T-helper 1 cell treated with Interleukin-12 subunit alpha and Interleukin-12 subunit beta and Interleukin-4 antibody, amounts not matched to agents 30 μg/mL and 1 μg/mL, for 36 hours (primary cell): ENCODE data around the gene SWT1.
"Not testable (repeated sequence)": the region's sequence is repeated elsewhere in the genome, so short reads cannot be mapped to it uniquely, and the experiment has no call there.

Source experiments
- H3K27ac Mint-ChIP-seq: one replicate; pipeline ENCODE4 v1.8.0; 2021; ENCODE audit warnings: mild to moderate bottlenecking, mixed read lengths
- H3K27me3 Mint-ChIP-seq: one replicate; pipeline ENCODE4 v1.8.0; 2021; ENCODE audit warnings: low read depth, mixed read lengths
- H3K36me3 Mint-ChIP-seq: one replicate; pipeline ENCODE4 v1.8.0; 2021; ENCODE audit warnings: low read depth, mixed read lengths
- H3K4me1 Mint-ChIP-seq: one replicate; pipeline ENCODE4 v1.8.0; 2021; ENCODE audit warnings: low read depth, mixed read lengths
- H3K4me3 Mint-ChIP-seq: one replicate; pipeline ENCODE4 v1.8.0; 2021; ENCODE audit warnings: mild to moderate bottlenecking, moderate library complexity, mixed read lengths
- H3K9me3 Mint-ChIP-seq: one replicate; pipeline ENCODE4 v1.8.0; 2021; ENCODE audit warnings: mixed read lengths

Gene SWT1

GRCh38 chr1:185156288-185156853 is 596 bp upstream of the SWT1 start:
- Mint-ChIP-seq H3K27me3 (no peaks in the 10 kb centered on the region), H3K4me3 (peak overlapping the region; percentile 94), H3K9me3 (no peaks in the 10 kb centered on the region), H3K27ac (peak overlapping the region; percentile 96), H3K4me1 (peaks cover 43% of the 10 kb centered on the region), H3K36me3 (peaks cover 4% of the 10 kb centered on the region)

- peak overlapping the region; percentile 96 for H3K27ac Mint-ChIP-seq
- peak overlapping the region; percentile 94 for H3K4me3 Mint-ChIP-seq
- H3K4me1 Mint-ChIP-seq: peaks cover 37% of the 10 kb centered on the region
- peaks cover 4% of the 10 kb centered on the region for H3K36me3 Mint-ChIP-seq
- no peaks in the 10 kb centered on the region for H3K9me3 Mint-ChIP-seq
- H3K27me3 Mint-ChIP-seq: no peaks in the 10 kb centered on the region
These were observed 839 bp downstream of the SWT1 start for GRCh38 chr1:185157599-185158412.

- no peak overlapping the region for H3K4me3 Mint-ChIP-seq
These were observed 1.8 kb downstream of the SWT1 start for GRCh38 chr1:185158800-185159199.

GRCh38 chr1:185159966-185160365 is 3.0 kb downstream of the SWT1 start:
- Mint-ChIP-seq H3K4me3 (no peak overlapping the region), H3K27me3 (no peaks in the 10 kb centered on the region), H3K9me3 (no peaks in the 10 kb centered on the region), H3K4me1 (peaks cover 27% of the 10 kb centered on the region), H3K36me3 (peaks cover 3% of the 10 kb centered on the region), H3K27ac (peak overlapping the region; percentile 21)

More at GRCh38 chr1:185158800-185159199, 1.8 kb downstream of the SWT1 start:
- peaks cover 32% of the 10 kb centered on the region for H3K4me1 Mint-ChIP-seq
- H3K9me3 Mint-ChIP-seq: no peaks in the 10 kb centered on the region
- peaks cover 3% of the 10 kb centered on the region for H3K36me3 Mint-ChIP-seq
- no peak overlapping the region for H3K27ac Mint-ChIP-seq
- no peaks in the 10 kb centered on the region for H3K27me3 Mint-ChIP-seq

GRCh38 chr1:185162491-185162890 is 5.5 kb downstream of the SWT1 start:
- H3K4me1 Mint-ChIP-seq: peaks cover 22% of the 10 kb centered on the region
- H3K9me3 Mint-ChIP-seq: no peaks in the 10 kb centered on the region
- no peak overlapping the region for H3K4me3 Mint-ChIP-seq
- peaks cover 5% of the 10 kb centered on the region for H3K36me3 Mint-ChIP-seq
- H3K27me3 Mint-ChIP-seq: no peaks in the 10 kb centered on the region
- no peak overlapping the region for H3K27ac Mint-ChIP-seq

- Mint-ChIP-seq H3K36me3 (peaks cover 5% of the 10 kb centered on the region), H3K9me3 (no peaks in the 10 kb centered on the region), H3K4me3 (no peak overlapping the region), H3K27me3 (no peaks in the 10 kb centered on the region), H3K27ac (no peak overlapping the region), H3K4me1 (peaks cover 12% of the 10 kb centered on the region)
These were observed 9.1 kb downstream of the SWT1 start for GRCh38 chr1:185166106-185166505.

GRCh38 chr1:185170291-185170848 is 13.4 kb downstream of the SWT1 start:
- peaks cover 12% of the 10 kb centered on the region for H3K4me1 Mint-ChIP-seq
- no peak overlapping the region for H3K4me3 Mint-ChIP-seq
- H3K27me3 Mint-ChIP-seq: no peaks in the 10 kb centered on the region
- no peak overlapping the region for H3K27ac Mint-ChIP-seq
- peaks cover 5% of the 10 kb centered on the region for H3K36me3 Mint-ChIP-seq
- H3K9me3 Mint-ChIP-seq: no peaks in the 10 kb centered on the region

GRCh38 chr1:185193756-185194155 is 36.8 kb downstream of the SWT1 start:
- H3K4me1 Mint-ChIP-seq: peaks cover 1% of the 10 kb centered on the region
- no peak overlapping the region for H3K27ac Mint-ChIP-seq
- H3K27me3 Mint-ChIP-seq: no peaks in the 10 kb centered on the region
- peaks cover 7% of the 10 kb centered on the region for H3K36me3 Mint-ChIP-seq
- H3K4me3 Mint-ChIP-seq: no peak overlapping the region
- H3K9me3 Mint-ChIP-seq: peaks cover 7% of the 10 kb centered on the region

GRCh38 chr1:185198712-185199111 is 41.7 kb downstream of the SWT1 start:
- Mint-ChIP-seq H3K36me3 (peaks cover 16% of the 10 kb centered on the region), H3K9me3 (peaks cover 22% of the 10 kb centered on the region)
- H3K4me1 Mint-ChIP-seq, H3K4me3 Mint-ChIP-seq, H3K27me3 Mint-ChIP-seq, H3K27ac Mint-ChIP-seq: not testable (repeated sequence)

- H3K9me3 Mint-ChIP-seq: peaks cover 22% of the 10 kb centered on the region
- no peak overlapping the region for H3K27ac Mint-ChIP-seq
- no peaks in the 10 kb centered on the region for H3K27me3 Mint-ChIP-seq
- H3K4me3 Mint-ChIP-seq: no peak overlapping the region
- H3K36me3 Mint-ChIP-seq: peaks cover 16% of the 10 kb centered on the region
- no peaks in the 10 kb centered on the region for H3K4me1 Mint-ChIP-seq
These were observed 43.9 kb downstream of the SWT1 start for GRCh38 chr1:185200889-185201288.

GRCh38 chr1:185207170-185207569 is 50.2 kb downstream of the SWT1 start:
- Mint-ChIP-seq H3K4me1 (no peaks in the 10 kb centered on the region), H3K4me3 (no peak overlapping the region), H3K36me3 (peaks cover 8% of the 10 kb centered on the region), H3K27ac (no peak overlapping the region), H3K27me3 (no peaks in the 10 kb centered on the region), H3K9me3 (peaks cover 14% of the 10 kb centered on the region)

- H3K4me1 Mint-ChIP-seq: no peaks in the 10 kb centered on the region
- H3K36me3 Mint-ChIP-seq: peaks cover 8% of the 10 kb centered on the region
- H3K4me3 Mint-ChIP-seq: no peak overlapping the region
- peaks cover 14% of the 10 kb centered on the region for H3K9me3 Mint-ChIP-seq
- no peak overlapping the region for H3K27ac Mint-ChIP-seq
- no peaks in the 10 kb centered on the region for H3K27me3 Mint-ChIP-seq
These were observed 51.1 kb downstream of the SWT1 start for GRCh38 chr1:185207980-185208602.

- Mint-ChIP-seq H3K27ac (no peak overlapping the region), H3K4me1 (no peaks in the 10 kb centered on the region), H3K4me3 (no peak overlapping the region), H3K36me3 (peaks cover 8% of the 10 kb centered on the region), H3K9me3 (peaks cover 14% of the 10 kb centered on the region), H3K27me3 (no peaks in the 10 kb centered on the region)
These were observed 51.7 kb downstream of the SWT1 start for GRCh38 chr1:185208626-185209180.

- not testable (repeated sequence) for H3K36me3 Mint-ChIP-seq, H3K4me3 Mint-ChIP-seq, H3K27ac Mint-ChIP-seq, H3K27me3 Mint-ChIP-seq, H3K4me1 Mint-ChIP-seq
- peaks cover 18% of the 10 kb centered on the region for H3K9me3 Mint-ChIP-seq
These were observed 52.4 kb downstream of the SWT1 start for GRCh38 chr1:185209357-185209756.
